IMR-90 (cell line): ENCODE results near the gene NSD2. TPM values are rescaled to one million over a fixed set of nuclear protein-coding genes. Genes with fewer than 3 reads are reported as not detected.

Source experiments
- ATAC-seq: fragments of 200-7000 bp; cut with Tn5 transposase; 2 replicates; pipeline ENCODE4 v1.9.1; 2020; ENCODE audit warnings: low read depth, mild to moderate bottlenecking, moderate library complexity
- BruUV-seq: library from RNA; stranded (reverse); fragments of 400-500 nt; replicated peaks from 2 replicates; lab custom pipeline; 2021; lab: Mats Ljungman, UMichigan
- CTCF ChIA-PET: fragments of 300-600 bp; formaldehyde crosslinking; extraction: SDS; loops from one replicate; lab custom pipeline; 2021; ENCODE audit warnings: antibody characterized with exemption; lab: Yijun Ruan, JAX
- POLR2A ChIA-PET: fragments of 300-600 bp; sonication (Branson Sonifier 250); formaldehyde crosslinking; loops from one replicate; lab custom pipeline; 2022; ENCODE audit warnings: antibody characterized with exemption; ENCODE audit not compliant: unreplicated experiment; lab: Charles Lee
- DNase-seq: peaks from one replicate; pipeline ENCODE4 v3.0.0; 2013
- H2AFZ ChIP-seq: replicated peaks from 2 replicates; pipeline ENCODE3; 2013; ENCODE audit warnings: low read length, mild to moderate bottlenecking; ENCODE audit not compliant: poor library complexity
- H2AK5ac ChIP-seq: 2 replicates; pipeline ENCODE4 v1.6.1; 2013; ENCODE audit warnings: low read depth, low read length, inconsistent platforms
- H2AK9ac ChIP-seq: replicated peaks from 2 replicates; pipeline ENCODE3; 2013; ENCODE audit warnings: mild to moderate bottlenecking, low read depth, low read length, moderate library complexity; ENCODE audit not compliant: poor library complexity
- H2BK120ac ChIP-seq: 2 replicates; pipeline ENCODE4 v1.6.1; 2013; ENCODE audit warnings: low read depth, low read length, inconsistent platforms
- H2BK15ac ChIP-seq: 3 replicates; pipeline ENCODE4 v1.6.1; 2013; ENCODE audit warnings: low read depth, low read length, inconsistent platforms
- H2BK20ac ChIP-seq: 2 replicates; pipeline ENCODE4 v1.6.1; 2013; ENCODE audit warnings: low read depth, mild to moderate bottlenecking, inconsistent platforms, low read length, moderate library complexity
- H2BK5ac ChIP-seq: 2 replicates; pipeline ENCODE4 v1.6.1; 2013; ENCODE audit warnings: mild to moderate bottlenecking, low read depth, low read length, inconsistent platforms; ENCODE audit not compliant: poor library complexity, severe bottlenecking
- H3K14ac ChIP-seq: replicated peaks from 2 replicates; pipeline ENCODE4 v1.6.1; 2013; ENCODE audit warnings: low read depth, low read length, inconsistent platforms
- H3K18ac ChIP-seq: 2 replicates; pipeline ENCODE4 v1.6.1; 2013; ENCODE audit warnings: low read depth, low read length, control low read depth
- H3K23ac ChIP-seq: 2 replicates; pipeline ENCODE4 v1.6.1; 2013; ENCODE audit warnings: low read depth, low read length, inconsistent platforms
- H3K27ac ChIP-seq: 2 replicates; pipeline ENCODE4 v1.5.1; 2013; ENCODE audit warnings: mild to moderate bottlenecking, control low read depth, low read length; ENCODE audit not compliant: insufficient read depth
- H3K27me3 ChIP-seq: 2 replicates; pipeline ENCODE4 v1.6.1; 2013; ENCODE audit warnings: low read length; ENCODE audit not compliant: control insufficient read depth, insufficient read depth
- H3K36me3 ChIP-seq: 2 replicates; pipeline ENCODE4 v1.6.1; 2013; ENCODE audit warnings: low read length, mixed read lengths; ENCODE audit not compliant: control insufficient read depth, insufficient read depth
- H3K4ac ChIP-seq: 2 replicates; pipeline ENCODE4 v1.6.1; 2013; ENCODE audit warnings: low read depth, low read length, inconsistent platforms
- H3K4me1 ChIP-seq: 2 replicates; pipeline ENCODE4 v1.6.1; 2013; ENCODE audit warnings: low read length, mixed read lengths; ENCODE audit not compliant: control insufficient read depth, insufficient read depth
- H3K4me2 ChIP-seq: 2 replicates; pipeline ENCODE4 v1.6.1; 2013; ENCODE audit warnings: low read depth, mild to moderate bottlenecking, control low read depth, low read length, moderate library complexity
- H3K4me3 ChIP-seq: 2 replicates; pipeline ENCODE4 v1.5.1; 2013; ENCODE audit warnings: low read depth, mild to moderate bottlenecking, control low read depth, low read length, moderate library complexity; ENCODE audit not compliant: insufficient read depth
- H3K56ac ChIP-seq: 2 replicates; pipeline ENCODE4 v1.6.1; 2013; ENCODE audit warnings: low read length, inconsistent platforms; ENCODE audit not compliant: insufficient read depth; ENCODE audit errors: extremely low read depth
- H3K79me1 ChIP-seq, 2 experiments: 2 replicates each; pipeline ENCODE4 v1.6.1; 2013; ENCODE audit warnings: low read length in 2 of 2, inconsistent platforms in 1 of 2, low read depth in 1 of 2
- H3K9ac ChIP-seq: 2 replicates; pipeline ENCODE4 v1.6.1; 2013; ENCODE audit warnings: low read depth, low read length, control low read depth
- H3K9me1 ChIP-seq: 2 replicates; pipeline ENCODE4 v1.6.1; 2013; ENCODE audit warnings: low read length, inconsistent platforms; ENCODE audit not compliant: insufficient read depth
- H3K9me3 ChIP-seq: 2 replicates; pipeline ENCODE4 v1.6.1; 2013; ENCODE audit warnings: low read length; ENCODE audit not compliant: control insufficient read depth, insufficient read depth
- H4K20me1 ChIP-seq: 2 replicates; pipeline ENCODE4 v1.6.1; 2013; ENCODE audit warnings: low read length, inconsistent platforms; ENCODE audit not compliant: insufficient read depth
- H4K5ac ChIP-seq: 2 replicates; pipeline ENCODE4 v1.6.1; 2013; ENCODE audit warnings: mild to moderate bottlenecking, low read depth, low read length, control low read depth
- H4K8ac ChIP-seq, 2 experiments: 2 replicates each; pipeline ENCODE4 v1.6.1; 2013; ENCODE audit warnings: low read depth in 2 of 2, low read length in 2 of 2, control low read depth in 1 of 2, inconsistent platforms in 1 of 2
- H4K91ac ChIP-seq: 2 replicates; pipeline ENCODE4 v1.6.1; 2013; ENCODE audit warnings: low read depth, low read length, inconsistent platforms; ENCODE audit not compliant: insufficient read depth
- BHLHE40 ChIP-seq: fragments of 150-350 bp; IDR thresholded peaks from 2 replicates; pipeline ENCODE4 v1.6.1; 2016; ENCODE audit warnings: mild to moderate bottlenecking, low read depth, low read length
- CHD1 ChIP-seq: IDR thresholded peaks from 2 replicates; pipeline ENCODE4 v1.6.1; 2012; ENCODE audit warnings: low read depth, low read length, improper control_type of control experiment
- MAZ ChIP-seq: IDR thresholded peaks from 2 replicates; pipeline ENCODE4 v1.6.1; 2012; ENCODE audit warnings: low read depth, mild to moderate bottlenecking, low read length, improper control_type of control experiment, moderate library complexity, borderline replicate concordance
- MXI1 ChIP-seq: IDR thresholded peaks from 2 replicates; pipeline ENCODE4 v1.6.1; 2012; ENCODE audit warnings: low read depth, mild to moderate bottlenecking, low read length, moderate library complexity, borderline replicate concordance
- NFE2L2 ChIP-seq: fragments of 150-350 bp; IDR thresholded peaks from 2 replicates; pipeline ENCODE4 v1.6.1; 2016; ENCODE audit warnings: low read depth, mild to moderate bottlenecking, low read length
- POLR2A ChIP-seq: IDR thresholded peaks from 2 replicates; pipeline ENCODE4 v1.6.1; 2012; ENCODE audit warnings: mild to moderate bottlenecking, low read depth, low read length
- WGBS, 2 experiments: methylation state at CpG; one replicate each; pipeline versions ENCODE4 v1.1.5 to v1.1.7; 2013; ENCODE audit warnings: missing lambda C conversion rate in 2 of 2; ENCODE audit not compliant: insufficient read length in 1 of 2; ENCODE audit errors: extremely low coverage in 2 of 2; 5-methylcytosine and 5-hydroxymethylcytosine counted together
- dilution Hi-C: fragments of 300-500 bp; cut with HindIII; formaldehyde crosslinking; loops from one replicate; pipeline ENCODE4 v1.14.3; 2018; ENCODE audit warnings: low sequenced_read_pairs; ENCODE audit not compliant: unreplicated experiment
- in situ Hi-C: fragments of 300-500 bp; cut with MboI; formaldehyde crosslinking; loops from 3 replicates; pipeline ENCODE4 v1.14.3; 2019; ENCODE audit warnings: low sequenced_read_pairs, inconsistent platforms, mixed read lengths
- intact Hi-C: fragments of 100-400 bp; cut with micrococcal nuclease; formaldehyde crosslinking; loops from 2 replicates; pipeline ENCODE4 v1.10.0; 2022
- polyA plus RNA-seq, 3 experiments: library from polyadenylated mRNA; depleted of rRNA; stranded (reverse); fragments of >200 nt; gene quantifications; 2 replicates each; pipeline ENCODE4 v1.2.3, GENCODE V29; 2012; ENCODE audit warnings: low replicate concordance in 1 of 3
- total RNA-seq: library from RNA; depleted of rRNA; stranded (reverse); fragments of >200 nt; gene quantifications from 2 replicates; pipeline ENCODE4 v1.2.3, GENCODE V29; 2012

The NSD2 gene
- total and polyA plus RNA-seq, 2 of the 4 experiments (the other 2 are of a cell fraction), result 35.9 to 68.1 TPM

- Histone ChIP-seq H2BK15ac (no peak overlapping the region), H4K5ac (no peak overlapping the region), H3K14ac (no peak overlapping the region), H3K56ac (no peak overlapping the region), H3K4me2 (no peak overlapping the region), H4K20me1 (no peaks in the 10 kb centered on the region), H3K9me1 (no peaks in the 10 kb centered on the region), H3K27me3 (no peaks in the 10 kb centered on the region), H2BK20ac (no peak overlapping the region), H2AK5ac (no peak overlapping the region), H3K9ac (no peak overlapping the region), H3K18ac (no peak overlapping the region), H2BK5ac (no peak overlapping the region), H3K27ac (no peak overlapping the region), H2AFZ (no peak overlapping the region), H4K8ac (no peak overlapping the region), H3K4me1 (peaks cover 3% of the 10 kb centered on the region; the same call in 1 of the 2 replicates), H4K91ac (no peak overlapping the region), H2AK9ac (no peak overlapping the region), H2BK120ac (no peak overlapping the region), H3K4me3 (no peak overlapping the region), H3K79me1 (0 out of 4 replicates have a peak, but pooled peaks cover 0 to 3% of the 10 kb centered on the region in 2 experiments), H3K4ac (no peak overlapping the region), H3K9me3 (no peaks in the 10 kb centered on the region), H3K36me3 (peaks cover 51% of the 10 kb centered on the region), H3K23ac (no peak overlapping the region)
- CTCF ChIA-PET, result no interaction called here
- POLR2A ChIA-PET, result no interaction called here
- in situ Hi-C loops, result no loop called here
- TF ChIP-seq NFE2L2, result no peak
- TF ChIP-seq MAZ, result no peak
- no peak for TF ChIP-seq MXI1
- no peak for TF ChIP-seq BHLHE40
- TF ChIP-seq CHD1, result no peak
- no peak for TF ChIP-seq POLR2A
- no TSS peak for BruUV-seq
- ATAC-seq (no peak), DNase-seq (no peak)
- dilution Hi-C loops, result no loop called here
- 89% methylated on average over 6 of the region's 19 CpGs; no CpG with 5 or more reads in 1 of the 2 experiments for WGBS, 2 experiments
- intact Hi-C loops, result no loop called here
Measured at GRCh38 chr4:1825326-1825725, 45.9 kb upstream of the NSD2 start.
